ENCODE measurements around the gene ABCD1. TPM values are rescaled to one million over a fixed set of nuclear protein-coding genes. Genes with fewer than 3 reads are reported as not detected.

Gene ABCD1
- total and polyA plus RNA-seq, 9 of the 15 experiments (the other 6 are each of a cell fraction or from before 2014, with no cell fraction given) = 0.07 to 6.9 (median 2.2) TPM

DNA sequence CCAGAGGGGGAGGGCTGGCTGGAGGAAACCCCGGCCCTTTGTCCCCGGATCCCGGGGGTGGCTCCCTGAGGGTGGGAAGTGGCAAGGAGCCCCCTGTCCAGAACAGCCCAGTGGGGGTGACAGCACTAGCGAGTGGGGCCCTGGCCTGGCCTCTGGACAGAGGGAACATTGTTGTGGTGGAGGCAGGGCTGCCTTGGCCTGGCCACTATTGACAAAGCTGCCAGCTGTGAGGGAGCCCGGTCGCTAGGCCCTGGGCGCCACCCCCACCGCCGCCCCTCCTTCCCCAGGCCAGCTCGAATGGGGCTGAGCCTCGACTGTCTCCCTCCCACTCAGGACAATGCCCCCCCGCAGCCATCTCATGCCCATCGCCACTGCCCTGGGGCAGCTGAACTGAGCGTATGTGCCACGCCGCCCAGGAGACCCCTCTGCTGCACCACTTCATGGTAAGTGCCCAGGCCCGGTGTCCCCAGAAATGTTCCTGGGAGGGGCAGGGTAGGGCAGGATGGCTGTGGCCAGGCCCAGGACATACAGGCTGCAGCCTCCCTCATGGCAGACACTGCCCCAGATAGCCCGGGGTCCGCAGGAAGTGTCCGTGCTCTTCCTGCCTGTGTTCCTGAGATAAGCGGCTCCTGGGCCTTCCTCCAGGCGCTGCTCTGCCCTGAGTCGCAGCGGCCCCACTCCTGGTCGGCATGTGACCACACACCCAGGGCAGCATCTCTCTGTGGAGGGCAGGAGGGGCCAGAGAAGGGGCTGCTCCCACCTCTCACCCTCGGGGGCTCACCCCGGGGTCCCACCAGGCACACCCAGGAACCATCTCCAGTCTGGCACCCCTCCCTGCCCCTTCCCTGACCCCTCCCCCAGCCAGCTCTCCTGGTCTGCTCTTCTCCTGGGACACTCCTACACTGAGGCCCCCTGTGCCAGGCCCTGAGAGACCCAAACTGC, 40.8 kb downstream of the ABCD1 start (continued):
- TF ChIP-seq, protein P1, sequence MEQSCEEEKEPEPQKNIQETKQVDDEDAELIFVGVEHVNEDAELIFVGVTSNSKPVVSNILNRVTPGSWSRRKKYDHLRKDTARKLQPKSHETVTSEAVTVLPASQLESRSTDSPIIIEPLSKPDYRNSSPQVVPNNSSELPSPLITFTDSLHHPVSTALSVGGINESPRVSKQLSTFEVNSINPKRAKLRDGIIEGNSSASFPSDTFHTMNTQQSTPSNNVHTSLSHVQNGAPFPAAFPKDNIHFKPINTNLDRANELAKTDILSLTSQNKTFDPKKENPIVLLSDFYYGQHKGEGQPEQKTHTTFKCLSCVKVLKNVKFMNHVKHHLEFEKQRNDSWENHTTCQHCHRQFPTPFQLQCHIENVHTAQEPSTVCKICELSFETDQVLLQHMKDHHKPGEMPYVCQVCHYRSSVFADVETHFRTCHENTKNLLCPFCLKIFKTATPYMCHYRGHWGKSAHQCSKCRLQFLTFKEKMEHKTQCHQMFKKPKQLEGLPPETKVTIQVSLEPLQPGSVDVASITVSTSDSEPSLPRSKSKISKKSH (CRISPR knock-in tag; IDR thresholded peaks at IDR 0.05) = no peak
- TF ChIP-seq NBN (IDR thresholded peaks at IDR 0.05; ENCODE audit: low read depth) = no peak
- TF ChIP-seq NONO (IDR thresholded peaks at IDR 0.05; ENCODE audit: low read depth in 2 of 2, low read length in 1 of 2) = 0 out of 4 replicates have a peak, but pooled peaks of 1 of the 2 experiments have one; percentile 49
- peak; percentile 88 for TF ChIP-seq MYC (IDR thresholded peaks at IDR 0.05; ENCODE audit: low read depth, low read length)
- TF ChIP-seq MYC (CRISPR knock-in tag; IDR thresholded peaks at IDR 0.05; ENCODE audit: borderline replicate concordance, low read depth) = no peak
- TF ChIP-seq ZNF644 (tag; IDR thresholded peaks at IDR 0.05; ENCODE audit: low read depth) = no peak
- TF ChIP-seq, protein P2, sequence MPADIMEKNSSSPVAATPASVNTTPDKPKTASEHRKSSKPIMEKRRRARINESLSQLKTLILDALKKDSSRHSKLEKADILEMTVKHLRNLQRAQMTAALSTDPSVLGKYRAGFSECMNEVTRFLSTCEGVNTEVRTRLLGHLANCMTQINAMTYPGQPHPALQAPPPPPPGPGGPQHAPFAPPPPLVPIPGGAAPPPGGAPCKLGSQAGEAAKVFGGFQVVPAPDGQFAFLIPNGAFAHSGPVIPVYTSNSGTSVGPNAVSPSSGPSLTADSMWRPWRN (IDR thresholded peaks at IDR 0.05; ENCODE audit: low read depth) = no peak
- no peak for TF ChIP-seq NELFE (IDR thresholded peaks at IDR 0.05; ENCODE audit: insufficient read depth, insufficient read length)
- TF ChIP-seq ZNF584 (CRISPR knock-in tag; IDR thresholded peaks at IDR 0.05; ENCODE audit: low read depth) = 0 out of 2 replicates have a peak, but pooled peaks have one; percentile 28
- no peak for TF ChIP-seq ZNF316 (IDR thresholded peaks at IDR 0.05)
- no peak for TF ChIP-seq NFATC3 (IDR thresholded peaks at IDR 0.05)
- no peak for TF ChIP-seq KHSRP (IDR thresholded peaks at IDR 0.05)
- TF ChIP-seq, protein P3, sequence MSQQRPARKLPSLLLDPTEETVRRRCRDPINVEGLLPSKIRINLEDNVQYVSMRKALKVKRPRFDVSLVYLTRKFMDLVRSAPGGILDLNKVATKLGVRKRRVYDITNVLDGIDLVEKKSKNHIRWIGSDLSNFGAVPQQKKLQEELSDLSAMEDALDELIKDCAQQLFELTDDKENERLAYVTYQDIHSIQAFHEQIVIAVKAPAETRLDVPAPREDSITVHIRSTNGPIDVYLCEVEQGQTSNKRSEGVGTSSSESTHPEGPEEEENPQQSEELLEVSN (IDR thresholded peaks at IDR 0.05; ENCODE audit: borderline replicate concordance in 1 of 2, extremely low read depth in 1 of 2, insufficient read depth in 1 of 2, insufficient read length in 1 of 2, low read depth in 1 of 2, low read length in 1 of 2, poor library complexity in 1 of 2, severe bottlenecking in 1 of 2) = peak; percentile 51 to 62
- TF ChIP-seq, protein P4, sequence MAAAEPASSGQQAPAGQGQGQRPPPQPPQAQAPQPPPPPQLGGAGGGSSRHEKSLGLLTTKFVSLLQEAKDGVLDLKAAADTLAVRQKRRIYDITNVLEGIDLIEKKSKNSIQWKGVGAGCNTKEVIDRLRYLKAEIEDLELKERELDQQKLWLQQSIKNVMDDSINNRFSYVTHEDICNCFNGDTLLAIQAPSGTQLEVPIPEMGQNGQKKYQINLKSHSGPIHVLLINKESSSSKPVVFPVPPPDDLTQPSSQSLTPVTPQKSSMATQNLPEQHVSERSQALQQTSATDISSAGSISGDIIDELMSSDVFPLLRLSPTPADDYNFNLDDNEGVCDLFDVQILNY (CRISPR knock-in tag; IDR thresholded peaks at IDR 0.05) = no peak
- TF ChIP-seq, protein P5, sequence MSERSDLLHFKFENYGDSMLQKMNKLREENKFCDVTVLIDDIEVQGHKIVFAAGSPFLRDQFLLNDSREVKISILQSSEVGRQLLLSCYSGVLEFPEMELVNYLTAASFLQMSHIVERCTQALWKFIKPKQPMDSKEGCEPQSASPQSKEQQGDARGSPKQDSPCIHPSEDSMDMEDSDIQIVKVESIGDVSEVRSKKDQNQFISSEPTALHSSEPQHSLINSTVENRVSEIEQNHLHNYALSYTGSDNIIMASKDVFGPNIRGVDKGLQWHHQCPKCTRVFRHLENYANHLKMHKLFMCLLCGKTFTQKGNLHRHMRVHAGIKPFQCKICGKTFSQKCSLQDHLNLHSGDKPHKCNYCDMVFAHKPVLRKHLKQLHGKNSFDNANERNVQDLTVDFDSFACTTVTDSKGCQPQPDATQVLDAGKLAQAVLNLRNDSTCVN (CRISPR knock-in tag; IDR thresholded peaks at IDR 0.05) = no peak
